ENCODE measurements around the gene C11orf52.

The C11orf52 gene

GRCh38 chr11:111939836-111940604 lies 21.3 kb downstream of the C11orf52 start:
- DNase-seq, result no peak

DNA sequence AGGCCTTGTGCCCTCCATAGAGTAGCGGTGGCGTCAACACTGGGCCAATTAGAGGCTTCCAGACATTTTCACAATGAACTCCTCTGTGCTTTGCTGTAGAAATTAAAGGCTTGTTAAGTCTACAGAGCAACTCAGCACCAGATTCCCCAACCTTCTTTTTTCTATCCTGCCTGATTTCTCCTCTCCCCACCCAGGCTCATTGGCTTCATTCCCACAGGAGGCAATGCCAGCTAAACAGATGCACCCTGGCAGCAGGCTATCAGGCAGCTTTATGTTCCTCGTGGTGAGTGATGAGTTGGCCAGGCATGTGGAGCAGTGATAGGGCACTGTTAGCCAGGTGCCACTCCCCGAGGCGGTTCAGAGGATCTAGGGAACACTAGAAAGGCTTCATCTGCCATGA lies 23.2 kb downstream of the C11orf52 start:
- no peak for DNase-seq

- DNase-seq, result no peak
Measured at GRCh38 chr11:111942829-111943228, 24.1 kb downstream of the C11orf52 start.

DNA sequence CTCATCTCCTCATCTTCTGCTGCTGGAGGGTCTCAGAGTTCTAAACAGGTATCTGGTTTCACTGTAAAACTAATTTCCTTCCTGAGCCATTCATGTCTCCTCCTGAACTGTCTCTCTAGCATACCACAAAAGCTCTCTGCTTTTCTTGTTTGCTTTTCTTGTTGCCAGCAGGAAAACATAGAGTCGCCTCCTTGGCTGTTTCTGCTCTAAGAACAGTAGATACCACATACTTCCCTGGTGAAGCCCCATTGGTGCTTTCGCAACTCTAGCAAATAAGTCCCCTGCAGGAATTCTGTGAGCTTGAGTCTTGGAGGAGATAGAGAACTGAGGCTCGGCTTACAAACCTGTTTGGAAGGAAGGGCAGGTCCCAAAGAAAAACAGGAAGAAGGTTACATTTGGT lies 25.4 kb downstream of the C11orf52 start:
- no peak for DNase-seq

DNA sequence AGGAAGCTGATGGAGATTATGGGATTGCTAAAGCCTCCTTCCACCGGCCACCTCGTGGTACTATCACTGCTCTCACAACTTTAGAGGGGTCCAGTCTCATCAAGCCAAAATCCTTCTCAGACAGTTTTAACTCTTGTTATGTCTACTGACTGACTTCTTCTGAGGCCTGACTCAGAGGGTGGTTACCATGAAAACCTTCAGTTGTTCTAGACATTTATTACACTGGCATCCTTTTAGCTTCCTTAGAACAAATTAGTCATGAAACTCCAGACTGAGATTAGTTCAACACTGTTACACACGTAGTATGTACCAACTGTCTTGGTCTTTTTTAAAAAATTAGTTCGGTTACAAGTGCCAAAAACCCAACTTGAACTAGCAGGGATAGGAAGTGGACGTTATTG lies 25.9 kb downstream of the C11orf52 start:
- no peak for DNase-seq

DNA sequence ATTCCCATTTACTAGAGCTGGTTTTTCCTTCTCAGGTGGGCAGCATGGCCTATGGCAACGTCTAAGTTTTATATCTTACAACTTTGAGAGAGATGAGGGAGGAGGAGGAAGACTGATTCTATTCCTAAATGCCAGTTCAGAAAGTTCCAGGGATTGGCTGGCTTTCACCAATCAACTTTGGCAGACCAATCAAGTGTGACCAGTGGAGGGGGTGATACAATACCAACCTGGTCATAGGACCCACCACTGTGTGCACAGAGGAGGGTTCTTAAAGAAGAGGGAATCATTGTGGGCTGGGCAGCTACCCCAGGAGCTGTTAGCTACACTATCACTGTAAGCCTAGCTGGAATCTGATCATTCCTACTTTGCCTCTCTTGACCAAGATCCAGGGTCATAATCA lies 26.5 kb downstream of the C11orf52 start:
- no peak for DNase-seq

DNA sequence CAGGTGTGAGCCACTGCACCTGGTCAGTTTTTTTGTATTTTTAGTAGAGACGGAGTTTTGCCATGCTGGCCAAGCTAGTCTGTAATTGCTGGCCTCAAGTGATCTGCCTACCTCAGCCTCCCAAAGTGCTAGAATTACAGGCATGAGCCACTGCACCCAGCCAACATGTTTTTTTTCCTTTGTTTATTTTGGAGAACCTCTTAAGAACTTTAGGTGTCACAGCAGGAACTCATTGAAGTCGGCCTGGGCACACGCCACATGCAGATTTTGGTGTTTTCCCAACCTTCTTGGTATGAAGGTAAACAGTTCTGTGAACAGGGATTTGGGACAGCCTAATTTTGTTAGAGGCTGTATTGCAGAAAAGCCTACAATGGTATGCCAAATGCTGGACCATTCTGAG lies 27.8 kb downstream of the C11orf52 start:
- no peak for DNase-seq

DNA sequence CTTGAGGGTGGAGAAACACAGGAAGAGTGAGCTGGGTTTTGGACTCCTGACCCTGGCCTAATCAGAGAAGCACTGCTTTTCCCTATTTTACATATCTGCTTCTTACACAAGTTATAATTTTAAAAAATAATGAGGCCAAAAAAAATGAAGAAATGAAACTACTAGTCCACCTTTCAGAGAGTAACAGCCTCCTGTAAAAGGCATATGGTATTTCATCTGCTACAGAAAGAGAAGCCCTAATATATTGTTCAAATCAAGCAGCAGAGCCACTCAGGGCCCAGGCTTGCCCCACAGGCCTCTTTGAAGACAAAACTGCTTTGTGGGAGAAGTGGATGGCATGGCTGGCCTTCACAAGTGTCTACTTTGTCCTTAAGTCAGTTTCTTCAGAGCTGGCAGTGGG lies 28.4 kb downstream of the C11orf52 start:
- no peak for DNase-seq

- no peak for DNase-seq
Measured at GRCh38 chr11:111949519-111950426, 31.1 kb downstream of the C11orf52 start.

- DNase-seq, result no peak
Measured at GRCh38 chr11:111951565-111951964, 32.9 kb downstream of the C11orf52 start.

DNA sequence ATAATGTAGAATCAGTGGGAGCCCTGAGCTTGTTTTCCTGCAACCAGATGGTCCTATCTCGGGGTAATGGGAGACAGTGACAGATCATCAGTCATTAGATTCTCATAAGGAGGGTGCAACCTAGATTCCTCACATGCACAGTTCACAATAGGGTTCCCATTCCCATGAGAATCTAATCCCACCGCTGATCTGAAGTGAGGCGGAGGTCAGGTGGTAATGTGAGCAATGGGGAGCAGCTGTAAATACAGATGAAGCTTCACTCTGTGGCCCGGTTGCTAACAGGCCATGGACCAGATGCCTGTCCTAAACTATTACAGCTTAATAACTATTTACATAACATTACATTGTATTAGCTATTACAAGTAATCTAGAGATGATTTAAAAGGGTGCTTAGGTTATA lies 35.4 kb downstream of the C11orf52 start:
- DNase-seq, result no peak

DNA sequence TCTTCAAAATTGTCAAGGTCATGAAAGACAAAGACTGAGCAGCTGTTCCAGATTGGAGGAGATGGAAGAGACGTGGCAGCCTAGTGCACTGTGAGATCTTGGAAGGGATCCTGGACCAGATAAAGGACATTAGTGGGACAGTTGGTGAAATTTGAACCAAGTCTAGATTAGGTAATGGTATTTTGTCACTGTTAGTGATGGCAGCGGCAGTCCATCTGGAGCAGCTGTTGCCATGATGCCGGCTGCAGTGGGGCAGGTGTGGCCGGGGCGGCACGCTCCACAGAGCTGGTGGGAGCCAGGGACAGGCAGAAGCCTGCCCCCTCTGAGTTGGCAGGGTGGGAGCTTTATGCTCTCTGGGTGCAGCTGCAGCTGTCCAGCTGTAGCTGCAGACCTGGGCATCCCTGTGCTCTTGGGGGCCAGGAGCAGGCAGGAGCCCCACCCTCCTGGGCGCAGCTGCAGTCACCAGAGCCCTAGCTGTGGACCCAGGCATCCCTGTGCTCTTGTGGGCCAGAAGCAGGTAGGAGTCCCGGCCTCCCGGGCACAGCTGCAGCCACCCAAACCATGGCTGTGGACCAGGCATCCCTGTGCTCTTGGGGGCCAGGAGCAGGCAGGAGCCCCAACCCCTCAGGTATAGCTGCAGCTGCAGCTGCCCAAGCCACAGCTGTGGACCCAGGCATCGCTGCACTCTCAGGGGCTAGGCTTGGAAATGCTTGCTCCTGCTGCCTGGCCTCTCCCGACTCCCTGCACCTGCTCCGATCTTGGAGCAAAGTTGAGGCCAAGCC lies 39.1 kb downstream of the C11orf52 start:
- DNase-seq, result no peak

DNA sequence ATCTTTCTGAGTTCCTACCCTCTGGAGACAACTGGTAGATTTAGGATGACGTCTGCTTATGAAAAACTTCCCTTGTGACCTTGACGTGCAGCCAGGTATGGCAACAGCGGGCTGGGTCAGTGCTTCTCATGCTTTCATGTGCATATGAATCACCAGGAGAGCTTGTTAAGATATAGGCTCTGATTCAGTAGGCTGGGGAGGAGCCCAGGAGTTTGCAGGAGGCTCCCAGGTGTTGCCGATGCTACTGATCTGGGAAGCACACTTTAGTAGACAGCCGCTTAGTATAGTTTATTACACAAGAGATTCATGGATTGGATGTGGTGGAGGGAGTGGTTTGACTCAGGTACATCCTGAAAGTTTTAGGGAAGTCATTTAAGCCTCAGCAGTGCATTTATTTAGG lies 42.2 kb downstream of the C11orf52 start:
- no peak for DNase-seq

GRCh38 chr11:111961389-111962300 lies 42.9 kb downstream of the C11orf52 start:
- DNase-seq, result no peak

GRCh38 chr11:111963931-111964340 lies 45.2 kb downstream of the C11orf52 start:
- no peak for DNase-seq

GRCh38 chr11:111966678-111967077 lies 48.0 kb downstream of the C11orf52 start:
- DNase-seq, result no peak

DNA sequence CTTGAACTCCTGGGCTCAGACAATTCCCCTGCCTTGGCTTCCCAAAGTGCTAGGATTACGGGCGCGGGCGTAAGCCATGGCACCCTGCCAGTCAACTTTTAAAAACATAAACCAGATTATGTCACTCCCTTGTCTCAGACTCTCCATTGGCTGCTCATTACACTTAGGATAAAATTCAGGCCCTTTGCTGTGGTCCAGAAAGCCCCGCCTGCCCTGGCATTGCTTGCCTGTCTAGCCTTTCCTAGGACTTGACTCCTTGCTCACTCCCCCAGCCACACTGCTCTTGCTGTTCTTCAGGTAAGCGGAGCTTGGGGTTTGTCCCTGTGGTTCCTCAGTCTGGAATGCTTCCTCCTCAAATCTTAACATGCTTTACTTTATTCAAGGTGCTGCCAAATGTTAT lies 48.9 kb downstream of the C11orf52 start:
- DNase-seq, result no peak

DNA sequence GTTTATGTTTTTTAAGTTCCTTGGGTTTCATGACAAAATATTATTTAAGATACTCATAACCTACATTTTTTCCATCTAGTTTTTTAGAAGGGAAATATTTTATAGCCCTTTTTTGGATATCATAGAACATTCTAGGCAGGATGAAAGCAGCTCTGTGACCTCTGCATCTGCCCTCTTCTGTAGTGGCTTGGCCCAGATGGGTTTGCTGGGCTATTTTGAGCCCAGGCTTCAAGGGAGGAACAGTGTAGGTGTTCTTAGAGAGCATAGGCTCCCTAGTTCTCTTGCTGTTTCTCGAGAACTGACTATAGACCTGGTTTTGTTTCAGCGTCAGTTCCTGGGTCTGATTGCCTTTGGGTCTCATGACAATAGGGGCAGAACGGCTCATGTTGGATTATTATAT lies 50.6 kb downstream of the C11orf52 start:
- DNase-seq, result no peak

- DNase-seq, result no peak
Measured at GRCh38 chr11:111974446-111974845, 55.7 kb downstream of the C11orf52 start.

- no peak for DNase-seq
Measured at GRCh38 chr11:111975076-111975806, 56.5 kb downstream of the C11orf52 start.

DNA sequence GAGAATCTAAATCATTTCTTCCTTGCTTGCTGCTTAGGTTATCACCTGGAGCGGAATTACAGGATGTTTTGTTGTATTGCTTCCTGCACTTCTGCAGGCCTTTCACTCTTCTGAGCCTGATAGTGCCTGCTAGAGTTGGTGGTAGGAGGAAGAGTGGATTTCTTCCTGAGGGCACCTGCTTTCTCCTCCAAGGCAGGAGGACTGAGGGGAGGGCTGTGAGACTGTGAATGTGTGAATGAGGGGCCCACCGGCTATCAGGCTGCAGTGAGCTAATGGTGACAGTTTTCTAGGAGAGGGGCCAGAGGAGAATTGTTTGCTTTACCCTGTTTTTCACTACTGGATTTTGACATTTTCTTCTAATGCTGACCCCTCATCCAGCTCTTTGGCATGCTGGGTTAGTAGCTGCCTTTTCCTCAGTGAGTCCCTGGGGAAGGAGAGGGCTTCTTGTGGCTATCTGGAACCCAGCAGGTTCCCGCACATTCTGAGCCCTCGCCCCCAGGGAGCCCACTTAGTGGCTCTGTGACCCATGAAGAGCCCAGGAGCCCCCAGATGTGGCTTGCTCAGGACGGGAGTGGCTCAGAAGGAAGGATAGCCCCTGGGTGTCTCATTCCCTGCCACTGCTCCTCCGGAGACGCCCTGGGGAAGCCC lies 57.5 kb downstream of the C11orf52 start:
- no peak for DNase-seq

Measured in activated effector memory CD4-positive, alpha-beta T cell treated with Interleukin-2 at 50 U/mL for 16 hours (primary cell).